ENCODE data around the gene HS3ST5. TPM values are rescaled to one million over a fixed set of nuclear protein-coding genes. Genes with fewer than 3 reads are reported as not detected.

HS3ST5 gene
- total RNA-seq, 4 donors from 2014 or later, result 0.48 TPM; not detected in 3

DNA sequence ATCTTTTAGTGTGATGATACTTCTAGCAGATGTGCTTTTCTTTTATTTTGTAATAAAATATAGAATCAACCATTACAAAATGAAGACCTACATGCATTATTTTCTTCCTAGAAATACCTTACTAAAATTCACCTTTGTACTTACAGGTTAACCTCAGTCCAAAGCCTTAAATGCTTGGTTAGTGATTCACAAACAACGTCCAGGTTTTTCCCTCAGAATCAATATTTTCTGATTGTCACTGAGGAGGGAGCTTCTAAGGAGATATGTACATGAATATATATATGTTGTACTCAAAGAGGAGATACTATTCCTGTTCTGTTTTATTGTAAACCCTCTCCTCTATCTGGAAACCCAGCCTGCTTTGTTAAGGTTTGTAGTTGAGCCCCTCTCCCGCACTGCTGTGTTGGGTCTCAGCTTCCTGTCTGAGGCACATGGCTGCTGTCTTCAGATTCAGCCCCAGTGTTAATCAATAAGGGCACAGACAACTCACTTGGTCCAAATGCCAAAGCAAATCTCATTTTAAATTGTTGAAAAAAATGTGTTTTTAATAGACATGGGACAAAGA lies 33.9 kb upstream of the HS3ST5 start:
- Histone ChIP-seq H3K4me1 (no peaks in the 10 kb centered on the region), H3K27ac (no peak overlapping the region), H3K36me3 (no peaks in the 10 kb centered on the region), H3K9me3 (no peaks in the 10 kb centered on the region), H3K27me3 (no peaks in the 10 kb centered on the region), H3K4me3 (no peak overlapping the region)
- DNase-seq, result no peak
- intact Hi-C loops (cut with DNase I; ENCODE audit: low total_unique reads), result no loop called here
- TF ChIP-seq, protein P1, sequence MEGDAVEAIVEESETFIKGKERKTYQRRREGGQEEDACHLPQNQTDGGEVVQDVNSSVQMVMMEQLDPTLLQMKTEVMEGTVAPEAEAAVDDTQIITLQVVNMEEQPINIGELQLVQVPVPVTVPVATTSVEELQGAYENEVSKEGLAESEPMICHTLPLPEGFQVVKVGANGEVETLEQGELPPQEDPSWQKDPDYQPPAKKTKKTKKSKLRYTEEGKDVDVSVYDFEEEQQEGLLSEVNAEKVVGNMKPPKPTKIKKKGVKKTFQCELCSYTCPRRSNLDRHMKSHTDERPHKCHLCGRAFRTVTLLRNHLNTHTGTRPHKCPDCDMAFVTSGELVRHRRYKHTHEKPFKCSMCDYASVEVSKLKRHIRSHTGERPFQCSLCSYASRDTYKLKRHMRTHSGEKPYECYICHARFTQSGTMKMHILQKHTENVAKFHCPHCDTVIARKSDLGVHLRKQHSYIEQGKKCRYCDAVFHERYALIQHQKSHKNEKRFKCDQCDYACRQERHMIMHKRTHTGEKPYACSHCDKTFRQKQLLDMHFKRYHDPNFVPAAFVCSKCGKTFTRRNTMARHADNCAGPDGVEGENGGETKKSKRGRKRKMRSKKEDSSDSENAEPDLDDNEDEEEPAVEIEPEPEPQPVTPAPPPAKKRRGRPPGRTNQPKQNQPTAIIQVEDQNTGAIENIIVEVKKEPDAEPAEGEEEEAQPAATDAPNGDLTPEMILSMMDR (IDR thresholded peaks at IDR 0.05), result no peak

DNA sequence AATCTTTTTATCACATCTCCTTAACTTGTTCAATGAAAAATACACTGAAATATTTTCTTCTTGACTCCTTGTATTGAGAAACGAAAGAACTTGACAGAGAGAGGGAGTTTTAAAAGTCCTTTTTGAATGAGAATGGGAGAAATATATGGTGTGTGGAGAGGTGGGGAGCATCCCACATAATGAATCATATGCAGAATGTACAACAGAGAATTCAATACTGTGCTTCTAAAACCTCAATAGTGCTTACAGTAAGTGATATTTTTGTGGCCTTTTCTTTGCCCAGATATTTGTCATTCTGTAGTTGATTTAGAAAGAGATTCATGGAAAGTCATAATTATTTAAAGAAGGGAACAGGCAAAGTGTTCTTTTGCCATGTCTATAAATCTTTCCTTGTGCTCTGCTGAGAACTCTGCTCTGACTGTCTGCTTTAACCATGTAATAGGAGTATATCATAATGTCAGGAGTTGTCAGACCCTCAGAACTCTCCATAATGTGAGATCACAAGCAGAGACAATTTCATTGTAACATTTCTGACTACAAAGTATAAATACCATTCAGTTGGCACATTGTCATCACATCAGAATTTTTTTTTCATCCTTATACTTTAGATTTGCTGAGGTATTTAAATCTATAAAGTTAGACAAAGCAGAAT lies 32.8 kb upstream of the HS3ST5 start:
- H3K27me3 ChIP-seq, result no peaks in the 10 kb centered on the region
- no peak for TF ChIP-seq POLR2A (IDR thresholded peaks at IDR 0.05)
- TF ChIP-seq, protein P1 (IDR thresholded peaks at IDR 0.05), result no peak
- H3K9me3 ChIP-seq, result no peaks in the 10 kb centered on the region
- no peaks in the 10 kb centered on the region for H3K4me1 ChIP-seq
- no peak for DNase-seq
- H3K4me3 ChIP-seq, result no peak overlapping the region
- no peak overlapping the region for H3K27ac ChIP-seq
- intact Hi-C loops (cut with DNase I; ENCODE audit: low total_unique reads), result no loop called here
- H3K36me3 ChIP-seq, result no peaks in the 10 kb centered on the region

DNA sequence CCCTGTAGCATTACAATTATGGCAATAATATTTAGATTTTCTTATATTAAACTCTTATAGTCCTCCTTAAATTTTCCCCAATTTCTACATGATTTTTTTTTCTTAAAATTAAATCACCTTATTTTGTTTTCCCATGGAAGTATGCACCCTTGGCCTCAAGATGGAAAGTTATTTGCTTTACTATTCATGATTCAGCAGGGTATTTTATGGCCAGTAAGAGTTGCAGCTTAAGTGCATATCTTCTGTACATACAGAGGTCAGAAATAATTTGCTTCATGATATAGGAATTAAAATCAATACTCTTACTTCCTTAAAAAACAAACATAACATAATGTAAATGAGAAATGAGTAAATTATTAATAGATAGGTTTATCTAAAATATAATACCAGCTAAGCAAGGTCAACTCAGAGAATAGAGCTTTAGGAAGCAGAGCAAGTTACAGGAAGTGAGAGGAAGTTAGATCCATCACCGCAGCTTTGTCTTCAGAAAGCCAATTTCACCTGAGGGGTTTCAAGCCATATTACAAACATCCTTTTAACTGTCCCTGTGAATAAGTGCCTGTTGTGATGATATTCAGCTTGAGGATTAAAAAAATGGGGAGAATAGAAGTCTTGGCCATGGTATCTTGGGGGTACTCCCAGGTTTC lies 24.6 kb upstream of the HS3ST5 start:
- H3K4me3 ChIP-seq, result no peak overlapping the region
- H3K27me3 ChIP-seq, result no peaks in the 10 kb centered on the region
- no peaks in the 10 kb centered on the region for H3K36me3 ChIP-seq
- TF ChIP-seq POLR2A (IDR thresholded peaks at IDR 0.05), result no peak
- TF ChIP-seq, protein P1 (IDR thresholded peaks at IDR 0.05), result no peak
- H3K27ac ChIP-seq, result no peak overlapping the region
- no peak for DNase-seq
- no peaks in the 10 kb centered on the region for H3K9me3 ChIP-seq
- intact Hi-C loops (cut with DNase I; ENCODE audit: low total_unique reads), result no loop called here
- H3K4me1 ChIP-seq, result no peaks in the 10 kb centered on the region

DNA sequence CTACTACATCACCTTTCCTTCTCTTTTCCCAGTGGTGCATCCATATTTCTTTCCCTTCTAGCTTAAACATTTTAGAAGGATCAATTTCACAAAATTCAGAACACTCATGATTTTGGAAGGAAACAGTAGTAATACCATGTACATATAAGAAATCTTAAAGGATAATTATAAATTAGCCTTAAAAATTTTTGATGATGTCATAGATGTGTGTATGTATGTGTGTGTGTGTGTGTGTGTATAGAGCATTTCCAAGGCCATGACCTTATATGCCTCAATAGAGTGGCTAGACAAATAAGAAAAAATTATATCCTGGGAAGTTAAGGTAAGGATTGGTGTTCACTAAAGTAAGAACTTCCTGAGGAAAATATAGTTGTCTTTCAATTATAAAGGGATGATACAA lies 24.1 kb upstream of the HS3ST5 start:
- TF ChIP-seq, protein P1 (IDR thresholded peaks at IDR 0.05), result no peak
- no peak for TF ChIP-seq POLR2A (IDR thresholded peaks at IDR 0.05)
- Histone ChIP-seq H3K4me3 (no peak overlapping the region), H3K27me3 (no peaks in the 10 kb centered on the region), H3K27ac (no peak overlapping the region), H3K9me3 (no peaks in the 10 kb centered on the region), H3K36me3 (no peaks in the 10 kb centered on the region), H3K4me1 (no peaks in the 10 kb centered on the region)
- intact Hi-C loops (cut with DNase I; ENCODE audit: low total_unique reads), result no loop called here
- no peak for DNase-seq

DNA sequence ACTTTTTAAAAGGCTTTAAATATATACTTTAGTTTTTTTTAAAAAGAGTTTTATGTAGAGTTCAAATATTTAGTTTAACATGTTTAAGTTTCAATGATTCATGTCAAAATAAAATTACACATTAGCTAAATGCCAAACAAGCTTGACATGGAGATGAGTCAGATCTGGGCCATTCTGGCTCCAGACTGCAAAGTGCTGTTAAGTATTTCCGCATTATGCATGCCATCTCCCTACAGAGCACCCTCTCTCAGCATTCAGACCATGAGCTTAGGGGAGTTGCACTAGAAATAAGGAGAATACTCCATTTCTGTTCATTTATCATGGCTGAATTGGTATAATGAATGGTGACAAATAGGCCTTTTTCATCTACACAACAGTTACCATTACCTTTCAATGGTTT lies 21.5 kb upstream of the HS3ST5 start:
- H3K4me1 ChIP-seq, result no peaks in the 10 kb centered on the region
- H3K4me3 ChIP-seq, result no peak overlapping the region
- H3K9me3 ChIP-seq, result no peaks in the 10 kb centered on the region
- H3K36me3 ChIP-seq, result no peaks in the 10 kb centered on the region
- H3K27ac ChIP-seq, result no peak overlapping the region
- no peaks in the 10 kb centered on the region for H3K27me3 ChIP-seq
- DNase-seq, result no peak
- TF ChIP-seq POLR2A (IDR thresholded peaks at IDR 0.05), result no peak
- TF ChIP-seq, protein P1 (IDR thresholded peaks at IDR 0.05), result no peak
- intact Hi-C loops (cut with DNase I; ENCODE audit: low total_unique reads), result no loop called here
